H1 (cell line): Measurements from ENCODE around the gene ADAM19. TPM values are rescaled to one million over a fixed set of nuclear protein-coding genes. Genes with fewer than 3 reads are reported as not detected.

Source experiments
- CTCF ChIA-PET: fragments of 300-600 bp; sonication (Branson Sonifier 250); formaldehyde crosslinking; loops from one replicate; lab custom pipeline; 2021; ENCODE audit not compliant: partially characterized antibody; lab: Charles Lee
- POLR2A ChIA-PET: fragments of 300-600 bp; sonication (Branson Sonifier 250); formaldehyde crosslinking; loops from one replicate; lab custom pipeline; 2021; ENCODE audit warnings: inconsistent platforms; ENCODE audit not compliant: partially characterized antibody; lab: Charles Lee
- DNase-seq, 2 experiments: peaks; one replicate each; pipeline versions ENCODE4 v3.0.0 to v3.0.0-alpha.2; 2010 to 2022; ENCODE audit warnings: low spot score in 2 of 2, low read depth in 1 of 2, mixed read lengths in 1 of 2
- FAIRE-seq: peaks from 2 replicates; lab custom pipeline; 2011; peaks lifted over from hg19 to GRCh38; lab: Jason Lieb, UNC
- H2AFZ ChIP-seq: 2 replicates; pipeline ENCODE4 v1.8.1; 2012; ENCODE audit warnings: low read length, inconsistent platforms
- H2AK5ac ChIP-seq: 2 replicates; pipeline ENCODE4 v1.6.1; 2013; ENCODE audit warnings: low read depth, low read length
- H2BK120ac ChIP-seq: replicated peaks from 2 replicates; pipeline ENCODE3; 2013; ENCODE audit warnings: low read depth, low read length, inconsistent platforms
- H2BK12ac ChIP-seq: 2 replicates; pipeline ENCODE4 v1.6.1; 2013; ENCODE audit warnings: low read depth, low read length
- H2BK15ac ChIP-seq: 2 replicates; pipeline ENCODE4 v1.6.1; 2013; ENCODE audit warnings: low read length
- H2BK20ac ChIP-seq: 2 replicates; pipeline ENCODE4 v1.6.1; 2013; ENCODE audit warnings: low read length
- H2BK5ac ChIP-seq: 2 replicates; pipeline ENCODE4 v1.6.1; 2013; ENCODE audit warnings: low read depth, low read length
- H3K14ac ChIP-seq: 2 replicates; pipeline ENCODE4 v1.6.1; 2013; ENCODE audit warnings: inconsistent platforms; ENCODE audit not compliant: insufficient read length
- H3K18ac ChIP-seq: 2 replicates; pipeline ENCODE4 v1.6.1; 2013; ENCODE audit warnings: low read length; ENCODE audit errors: extremely low read depth
- H3K23ac ChIP-seq: 2 replicates; pipeline ENCODE4 v1.6.1; 2013; ENCODE audit warnings: inconsistent platforms; ENCODE audit not compliant: insufficient read length
- H3K23me2 ChIP-seq: 2 replicates; pipeline ENCODE4 v1.6.1; 2013; ENCODE audit warnings: low read depth, low read length
- H3K27ac ChIP-seq: 2 replicates; pipeline ENCODE4 v1.6.1; 2011; ENCODE audit warnings: low read depth, low read length, inconsistent platforms
- H3K27me3 ChIP-seq, 4 experiments: replicated peaks in 1 of 4; 1 replicate in 1 of 4; 2 replicates in 3 of 4; pipeline versions ENCODE4 v1.6.1 to v1.8.1; 2011 to 2013; ENCODE audit warnings: low read length in 3 of 4, mild to moderate bottlenecking in 3 of 4, inconsistent platforms in 2 of 4, mixed read lengths in 2 of 4, moderate library complexity in 1 of 4; ENCODE audit not compliant: control insufficient read depth in 3 of 4, insufficient read depth in 3 of 4; ENCODE audit errors: extremely low read depth in 1 of 4
- H3K36me3 ChIP-seq, 4 experiments: 2 replicates each; pipeline versions ENCODE4 v1.6.1 to v1.8.1; 2011 to 2013; ENCODE audit warnings: mild to moderate bottlenecking in 4 of 4, low read length in 3 of 4, moderate library complexity in 2 of 4, control low read depth in 1 of 4, inconsistent platforms in 1 of 4; ENCODE audit not compliant: insufficient read depth in 4 of 4, control insufficient read depth in 2 of 4
- H3K4ac ChIP-seq: replicated peaks from 2 replicates; pipeline ENCODE3; 2013; ENCODE audit warnings: low read length, low read depth, mixed read lengths, inconsistent platforms; ENCODE audit not compliant: insufficient read length
- H3K4me1 ChIP-seq, 4 experiments: replicated peaks in 1 of 4; 1 replicate in 1 of 4; 2 replicates in 3 of 4; pipeline versions ENCODE4 v1.6.1 to v1.8.1; 2011 to 2013; ENCODE audit warnings: low read length in 3 of 4, inconsistent platforms in 2 of 4, mixed read lengths in 1 of 4; ENCODE audit not compliant: insufficient read depth in 4 of 4, control insufficient read depth in 3 of 4
- H3K4me2 ChIP-seq, 2 experiments: 2 replicates each; pipeline versions ENCODE4 v1.6.1 to v1.8.1; 2011 to 2013; ENCODE audit warnings: low read depth in 2 of 2, low read length in 2 of 2, control low read depth in 1 of 2, inconsistent platforms in 1 of 2, mild to moderate bottlenecking in 1 of 2; ENCODE audit not compliant: insufficient read depth in 1 of 2
- H3K4me3 ChIP-seq, 4 experiments: fragments of 200-600, 300-600 bp in 1 of 4; sonication (generic), shearing (Covaris generic), sonication (Bioruptor Twin) in 1 of 4; 2 replicates each; pipeline versions ENCODE4 v1.5.1 to v1.8.1; 2011 to 2016; ENCODE audit warnings: low read length in 4 of 4, low read depth in 3 of 4, control low read depth in 2 of 4, inconsistent platforms in 2 of 4, mild to moderate bottlenecking in 2 of 4, mixed read lengths in 1 of 4, moderate library complexity in 1 of 4; ENCODE audit not compliant: insufficient read depth in 2 of 4; ENCODE audit errors: extremely low read depth in 1 of 4
- H3K56ac ChIP-seq: replicated peaks from 2 replicates; pipeline ENCODE3; 2013; ENCODE audit warnings: low read depth, mild to moderate bottlenecking, mixed read lengths, low read length, inconsistent platforms; ENCODE audit not compliant: insufficient read length
- H3K79me1 ChIP-seq: 2 replicates; pipeline ENCODE4 v1.6.1; 2013; ENCODE audit warnings: low read depth, low read length, control low read depth
- H3K79me2 ChIP-seq, 2 experiments: 2 replicates each; pipeline versions ENCODE4 v1.6.1 to v1.8.1; 2012 to 2013; ENCODE audit warnings: low read length in 2 of 2, mild to moderate bottlenecking in 2 of 2, inconsistent platforms in 1 of 2; ENCODE audit not compliant: insufficient read depth in 2 of 2, control insufficient read depth in 1 of 2
- H3K9ac ChIP-seq, 4 experiments: replicated peaks in 1 of 4; 1 replicate in 1 of 4; 2 replicates in 3 of 4; pipeline versions ENCODE4 v1.6.1 to v1.8.1; 2011 to 2013; ENCODE audit warnings: low read depth in 3 of 4, low read length in 3 of 4, control low read depth in 2 of 4, mild to moderate bottlenecking in 2 of 4, moderate library complexity in 2 of 4, inconsistent platforms in 1 of 4; ENCODE audit errors: extremely low read depth in 1 of 4
- H3K9me3 ChIP-seq, 2 experiments: 2 replicates each; pipeline versions ENCODE4 v1.6.1 to v1.8.1; 2012 to 2013; ENCODE audit warnings: mild to moderate bottlenecking in 2 of 2, moderate library complexity in 2 of 2, control low read depth in 1 of 2, inconsistent platforms in 1 of 2, low read depth in 1 of 2, low read length in 1 of 2, mixed read lengths in 1 of 2; ENCODE audit not compliant: insufficient read depth in 2 of 2
- H4K20me1 ChIP-seq, 2 experiments: replicated peaks in 1 of 2; 2 replicates each; pipeline versions ENCODE3 to v1.8.1; 2011 to 2013; ENCODE audit warnings: inconsistent platforms in 2 of 2, low read length in 2 of 2, mild to moderate bottlenecking in 1 of 2; ENCODE audit not compliant: insufficient read depth in 2 of 2, control insufficient read depth in 1 of 2
- H4K5ac ChIP-seq: 2 replicates; pipeline ENCODE4 v1.6.1; 2013; ENCODE audit warnings: low read length, low read depth, mixed read lengths, inconsistent platforms; ENCODE audit not compliant: insufficient read length
- H4K8ac ChIP-seq: 2 replicates; pipeline ENCODE4 v1.8.0; 2013; ENCODE audit warnings: mild to moderate bottlenecking, moderate library complexity, low read length, inconsistent platforms; ENCODE audit not compliant: insufficient read depth; ENCODE audit errors: extremely low read depth
- H4K91ac ChIP-seq: replicated peaks from 2 replicates; pipeline ENCODE3; 2013; ENCODE audit warnings: low read length, mixed read lengths, inconsistent platforms; ENCODE audit not compliant: insufficient read length
- BRCA1 ChIP-seq: IDR thresholded peaks from 2 replicates; pipeline ENCODE4 v1.6.1; 2012; ENCODE audit warnings: low read depth, low read length, improper control_type of control experiment
- EP300 ChIP-seq, 2 experiments: IDR thresholded peaks; 1 replicate in 1 of 2; 2 replicates in 1 of 2; pipeline ENCODE4 v1.6.1; 2011 to 2012; ENCODE audit warnings: low read depth in 2 of 2, low read length in 2 of 2, mild to moderate bottlenecking in 2 of 2, borderline replicate concordance in 1 of 2, inconsistent platforms in 1 of 2, moderate library complexity in 1 of 2
- WGBS, 2 experiments: shearing (Covaris generic) in 1 of 2; methylation state at CpG; one replicate each; pipeline versions ENCODE4 v1.1.6 to v1.1.7; 2013 to 2015; ENCODE audit warnings: low lambda C conversion rate in 2 of 2, mixed read lengths in 2 of 2, inconsistent platforms in 1 of 2, low coverage in 1 of 2, missing lambda C conversion rate in 1 of 2; ENCODE audit not compliant: insufficient replicate concordance in 2 of 2, insufficient coverage in 1 of 2, insufficient read length in 1 of 2; ENCODE audit errors: extremely low coverage in 1 of 2, missing lambda C conversion rate in 1 of 2; 5-methylcytosine and 5-hydroxymethylcytosine counted together
- polyA plus RNA-seq, 7 experiments: library from polyadenylated mRNA; depleted of rRNA in 3 of 7; stranded (reverse) in 5 of 7; unstranded in 2 of 7; fragments of >200 nt in 5 of 7; fragments of 200-250 nt in 2 of 7; gene quantifications; 1 replicate in 5 of 7; 2 replicates in 1 of 7; 4 replicates in 1 of 7; pipeline versions ENCODE4 v1.2.1 to v1.2.3, GENCODE V29; 2011 to 2013; ENCODE audit warnings: missing spikeins in 2 of 7, mixed read lengths in 2 of 7
- total RNA-seq: library from RNA; stranded (reverse); fragmentation: NEBNext Ultra II Directional; extraction: Animal tissue kit (Norgen Biotek cat#: 25700); gene quantifications from 2 replicates; pipeline ENCODE4 v1.2.1, GENCODE V29; 2021

ADAM19 gene
- total and polyA plus RNA-seq, 2 of the 8 experiments (the other 6 are each of a cell fraction or from before 2014, with no cell fraction given), result 6.5 to 22.7 TPM

GRCh38 chr5:157510682-157511081 lies 64.9 kb downstream of the ADAM19 start:
- no peak for DNase-seq
- no peak overlapping the region for H4K8ac ChIP-seq
- no peaks in the 10 kb centered on the region; a peak in 2 of 8 replicates for H3K36me3 ChIP-seq
- H3K27ac ChIP-seq, result no peak overlapping the region
- H3K18ac ChIP-seq, result no peak overlapping the region
- no peak overlapping the region for H2BK20ac ChIP-seq
- no peak overlapping the region for H2AFZ ChIP-seq
- no peak overlapping the region for H2BK5ac ChIP-seq
- WGBS, 2 experiments, result 91% methylated on average over 5 of the region's 5 CpGs; no CpG with 5 or more reads in 1 of the 2 experiments
- no peak overlapping the region for H3K9ac ChIP-seq
- H3K4me3 ChIP-seq, result no peak overlapping the region
- H4K5ac ChIP-seq, result no peak overlapping the region
- no peaks in the 10 kb centered on the region for H3K79me2 ChIP-seq
- H2BK120ac ChIP-seq, result no peak overlapping the region
- no peaks in the 10 kb centered on the region for H3K23me2 ChIP-seq
- ChIA-PET CTCF (interaction anchor here (0.6 to 1.7 kb wide), 2 partner anchors 33 to 1366 kb away, joined by 3 to 5 read pairs; no protein-coding TSS in a partner anchor), POLR2A (no interaction called here)
- no peak overlapping the region for H3K14ac ChIP-seq
- no peak overlapping the region for H2AK5ac ChIP-seq
- no peaks in the 10 kb centered on the region for H4K20me1 ChIP-seq
- TF ChIP-seq EP300 (IDR thresholded peaks at IDR 0.05; ENCODE audit: borderline replicate concordance in 1 of 2, low read depth in 2 of 2, low read length in 2 of 2), result no peak
- TF ChIP-seq BRCA1, result no peak
- no peak overlapping the region for H4K91ac ChIP-seq
- no peak for FAIRE-seq
- H3K23ac ChIP-seq, result no peak overlapping the region
- no peaks in the 10 kb centered on the region for H3K79me1 ChIP-seq
- no peak overlapping the region for H2BK15ac ChIP-seq
- no peaks in the 10 kb centered on the region; a peak in 1 of 7 replicates for H3K4me1 ChIP-seq
- H3K27me3 ChIP-seq, result no peaks in the 10 kb centered on the region
- H3K4ac ChIP-seq, result no peak overlapping the region
- H2BK12ac ChIP-seq, result no peak overlapping the region
- no peak overlapping the region for H3K4me2 ChIP-seq
- no peaks in the 10 kb centered on the region for H3K9me3 ChIP-seq
- H3K56ac ChIP-seq, result no peak overlapping the region
